HCT116 (cell line): ENCODE data around the gene RAB27A. TPM values are rescaled to one million over a fixed set of nuclear protein-coding genes. Genes with fewer than 3 reads are reported as not detected.

Source experiments
- ATAC-seq: fragments of 200-7000 bp; cut with Tn5 transposase; 2 replicates; pipeline ENCODE4 v1.9.1; 2020; ENCODE audit warnings: mild to moderate bottlenecking, moderate library complexity
- BruUV-seq: library from RNA; stranded (reverse); fragments of 400-500 nt; replicated peaks from 2 replicates; lab custom pipeline; 2021; lab: Mats Ljungman, UMichigan
- CTCF ChIA-PET: fragments of 300-600 bp; sonication (Branson Sonifier 250); formaldehyde crosslinking; loops from one replicate; lab custom pipeline; 2021; ENCODE audit warnings: antibody characterized with exemption; lab: Charles Lee
- POLR2A ChIA-PET: fragments of 300-600, 350-600 bp; sonication (Branson Sonifier 250); formaldehyde crosslinking; loops from one replicate; lab custom pipeline; 2021; ENCODE audit warnings: antibody characterized with exemption; lab: Charles Lee
- RAD21 ChIA-PET, 2 experiments: fragments of 300-600 bp; sonication (Branson Sonifier 250); formaldehyde crosslinking; loops; one replicate each; lab custom pipeline; 2023; ENCODE audit warnings: low total read pairs in 2 of 2; ENCODE audit not compliant: uncharacterized antibody in 2 of 2, unreplicated experiment in 2 of 2, low non-redundant PET in 1 of 2; lab: Charles Lee
- DNase-seq: peaks from one replicate; pipeline ENCODE4 v3.0.0-alpha.2; 2010; ENCODE audit warnings: low read depth, low spot score
- H2AFZ ChIP-seq: fragments of 200-600 bp; shearing (Covaris generic), sonication (generic); 2 replicates; pipeline ENCODE4 v1.6.1; 2017; ENCODE audit warnings: low read depth, mixed run types, mixed read lengths, antibody characterized with exemption, low read length; ENCODE audit not compliant: poor library complexity, severe bottlenecking
- H3K27ac ChIP-seq: 2 replicates; pipeline ENCODE4 v1.5.1; 2012; ENCODE audit warnings: low read depth, low read length
- H3K27me3 ChIP-seq: fragments of 200-600 bp; sonication (generic); 2 replicates; pipeline ENCODE4 v1.6.1; 2016; ENCODE audit warnings: mixed run types, low read length, mixed read lengths; ENCODE audit not compliant: insufficient read depth
- H3K36me3 ChIP-seq, 2 experiments: fragments of 200-500 bp in 1 of 2; fragments of 200-600 bp in 1 of 2; sonication (Bioruptor generic) in 1 of 2; sonication (generic) in 1 of 2; 2 replicates each; pipeline versions ENCODE4 v1.5.1 to v1.6.1; 2014 to 2016; ENCODE audit warnings: low read length in 2 of 2, inconsistent platforms in 1 of 2, mixed read lengths in 1 of 2, mixed run types in 1 of 2; ENCODE audit not compliant: insufficient read depth in 2 of 2, control insufficient read depth in 1 of 2
- H3K4me1 ChIP-seq, 2 experiments: fragments of 200-600 bp in 1 of 2; sonication (generic) in 1 of 2; 2 replicates each; pipeline versions ENCODE4 v1.5.1 to v1.6.1; 2012 to 2017; ENCODE audit warnings: low read length in 2 of 2, inconsistent platforms in 1 of 2, mild to moderate bottlenecking in 1 of 2, mixed read lengths in 1 of 2, mixed run types in 1 of 2, moderate library complexity in 1 of 2; ENCODE audit not compliant: insufficient read depth in 2 of 2, control insufficient read depth in 1 of 2
- H3K4me2 ChIP-seq: fragments of 200-600 bp; sonication (generic); 2 replicates; pipeline ENCODE4 v1.6.1; 2017; ENCODE audit warnings: mixed run types, low read length, mixed read lengths
- H3K4me3 ChIP-seq, 2 experiments: fragments of 200-600 bp in 1 of 2; sonication (generic) in 1 of 2; replicated peaks in 1 of 2; 2 replicates each; pipeline ENCODE4 v1.5.1; 2011 to 2016; ENCODE audit warnings: low read length in 2 of 2, control low read depth in 1 of 2, low read depth in 1 of 2, mild to moderate bottlenecking in 1 of 2, mixed read lengths in 1 of 2, mixed run types in 1 of 2
- H3K79me2 ChIP-seq: fragments of 200-600 bp; sonication (generic); 2 replicates; pipeline ENCODE4 v1.6.1; 2017; ENCODE audit warnings: mild to moderate bottlenecking, mixed run types, low read length, moderate library complexity, mixed read lengths; ENCODE audit not compliant: insufficient read depth
- H3K9ac ChIP-seq: fragments of 200-600 bp; sonication (generic); 2 replicates; pipeline ENCODE4 v1.6.1; 2016; ENCODE audit warnings: low read length, mixed read lengths
- H3K9me2 ChIP-seq: fragments of 200-600 bp; sonication (generic), shearing (Covaris generic); 2 replicates; pipeline ENCODE4 v1.6.1; 2017; ENCODE audit warnings: mixed run types, mild to moderate bottlenecking, moderate library complexity; ENCODE audit not compliant: insufficient read depth
- H3K9me3 ChIP-seq, 2 experiments: fragments of 200-500 bp in 1 of 2; fragments of 200-600 bp in 1 of 2; sonication (Bioruptor generic) in 1 of 2; sonication (generic) in 1 of 2; 2 replicates each; pipeline ENCODE4 v1.6.1; 2014 to 2017; ENCODE audit warnings: low read length in 2 of 2, mixed read lengths in 2 of 2, inconsistent platforms in 1 of 2, low read depth in 1 of 2, mild to moderate bottlenecking in 1 of 2, mixed run types in 1 of 2, moderate library complexity in 1 of 2; ENCODE audit not compliant: control insufficient read depth in 1 of 2, insufficient read depth in 1 of 2
- H4K20me1 ChIP-seq: fragments of 200-600 bp; sonication (generic), shearing (Covaris generic); 2 replicates; pipeline ENCODE4 v1.6.1; 2017; ENCODE audit warnings: mixed run types, mild to moderate bottlenecking, moderate library complexity; ENCODE audit not compliant: insufficient read depth
- CBX3 ChIP-seq: IDR thresholded peaks from 2 replicates; pipeline ENCODE4 v1.6.1; 2012; ENCODE audit warnings: low read depth
- CEBPB ChIP-seq: IDR thresholded peaks from 2 replicates; pipeline ENCODE4 v1.6.1; 2012; ENCODE audit warnings: low read depth
- EGR1 ChIP-seq: IDR thresholded peaks from 2 replicates; pipeline ENCODE4 v1.6.1; 2012; ENCODE audit warnings: low read depth
- ELF1 ChIP-seq: IDR thresholded peaks from 2 replicates; pipeline ENCODE4 v1.6.1; 2012; ENCODE audit warnings: low read depth, borderline replicate concordance
- EZH2phosphoT487 ChIP-seq: fragments of 200-600 bp; IDR thresholded peaks from 2 replicates; pipeline ENCODE4 v1.6.1; 2018; ENCODE audit warnings: antibody characterized with exemption, borderline replicate concordance
- FOSL1 ChIP-seq: IDR thresholded peaks from 2 replicates; pipeline ENCODE4 v1.6.1; 2012; ENCODE audit warnings: low read depth
- JUND ChIP-seq: IDR thresholded peaks from 2 replicates; pipeline ENCODE4 v1.6.1; 2012
- POLR2AphosphoS5 ChIP-seq: IDR thresholded peaks from 2 replicates; pipeline ENCODE4 v1.6.1; 2011; ENCODE audit warnings: mild to moderate bottlenecking, low read depth, low read length, moderate library complexity
- RAD21 ChIP-seq: IDR thresholded peaks from 2 replicates; pipeline ENCODE4 v1.6.1; 2012; ENCODE audit warnings: low read depth, mild to moderate bottlenecking
- SIN3A ChIP-seq: IDR thresholded peaks from 2 replicates; pipeline ENCODE4 v1.6.1; 2012; ENCODE audit warnings: low read depth
- SP1 ChIP-seq: IDR thresholded peaks from 2 replicates; pipeline ENCODE4 v1.6.1; 2012; ENCODE audit warnings: low read depth
- SRF ChIP-seq: IDR thresholded peaks from 2 replicates; pipeline ENCODE4 v1.6.1; 2012; ENCODE audit warnings: low read depth
- TCF7L2 ChIP-seq: IDR thresholded peaks from 2 replicates; pipeline ENCODE4 v1.7.0; 2011; ENCODE audit warnings: borderline replicate concordance, inconsistent platforms; ENCODE audit not compliant: insufficient read depth, insufficient read length; ENCODE audit errors: extremely low read depth
- YY1 ChIP-seq: IDR thresholded peaks from 2 replicates; pipeline ENCODE4 v1.6.1; 2011; ENCODE audit warnings: low read length, low read depth, moderate library complexity, mild to moderate bottlenecking; ENCODE audit not compliant: insufficient replicate concordance; ENCODE audit errors: extremely low read depth
- ZFX ChIP-seq: fragments of 450-650 bp; IDR thresholded peaks from 2 replicates; pipeline ENCODE4 v1.6.1; 2017
- ZNF274 ChIP-seq: fragments of 200-500 bp; sonication (Bioruptor generic); IDR thresholded peaks from 2 replicates; pipeline ENCODE4 v1.6.1; 2014; ENCODE audit warnings: mild to moderate bottlenecking, low read depth, low read length, inconsistent platforms
- intact Hi-C: fragments of 100-400 bp; cut with micrococcal nuclease; formaldehyde crosslinking; loops from 2 replicates; pipeline ENCODE4 v1.10.0; 2022
- total RNA-seq: library from RNA; stranded (reverse); gene quantifications from one replicate; pipeline ENCODE4 v1.2.1, GENCODE V29; 2021; ENCODE audit not compliant: unreplicated experiment
- TF ChIP-seq, protein P1 (sequence below): IDR thresholded peaks from 2 replicates; pipeline ENCODE4 v1.6.1; 2011; ENCODE audit warnings: mild to moderate bottlenecking, low read length, moderate library complexity; ENCODE audit not compliant: insufficient replicate concordance; ENCODE audit errors: extremely low read depth
- TF ChIP-seq, protein P2 (sequence below), 3 experiments: fragments of 200-600 bp in 1 of 3; sonication (generic) in 1 of 3; IDR thresholded peaks in 2 of 3; conservative IDR thresholded peaks in 1 of 3; 2 replicates each; pipeline ENCODE4 v1.5.1; 2012 to 2017; ENCODE audit warnings: low read depth in 2 of 3, low read length in 2 of 3, antibody characterized with exemption in 1 of 3, borderline replicate concordance in 1 of 3, control low read depth in 1 of 3, mild to moderate bottlenecking in 1 of 3, mixed read lengths in 1 of 3, mixed run types in 1 of 3, moderate library complexity in 1 of 3; ENCODE audit not compliant: insufficient read depth in 1 of 3
- TF ChIP-seq, protein P3 (sequence below): IDR thresholded peaks from 2 replicates; pipeline ENCODE4 v1.6.1; 2012; ENCODE audit warnings: low read depth
- TF ChIP-seq, protein P4 (sequence below): IDR thresholded peaks from 2 replicates; pipeline ENCODE4 v1.6.1; 2012

The RAB27A gene
- total RNA-seq, 1 experiment from 2014 or later, result 8.8 TPM

DNA sequence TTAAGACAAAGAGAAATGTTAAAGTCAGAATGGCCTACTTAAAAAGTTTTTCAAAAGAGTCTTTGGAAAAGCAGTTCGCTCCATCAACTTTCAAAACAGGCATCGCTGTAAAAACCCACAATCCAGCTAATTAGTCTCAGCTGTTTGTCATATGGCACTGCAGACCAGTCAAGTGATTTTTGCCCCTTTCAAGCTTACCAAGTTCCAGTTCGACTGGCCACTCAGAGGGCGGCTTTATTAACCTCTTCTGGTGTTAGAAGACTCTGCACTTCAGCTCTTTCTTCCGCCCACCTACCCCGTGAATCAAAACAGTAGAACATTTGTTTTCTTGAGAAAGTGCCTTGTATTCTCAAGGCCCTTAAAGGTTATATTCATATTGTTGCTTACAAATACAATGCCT, 19.3 kb downstream of the RAB27A start:
- H2AFZ ChIP-seq, result no peak overlapping the region
- no peak overlapping the region for H3K27ac ChIP-seq
- H3K4me1 ChIP-seq, result peaks cover 0 to 5% of the 10 kb centered on the region in 2 experiments; a peak in 2 of 4 replicates
- H3K9me2 ChIP-seq, result no peaks in the 10 kb centered on the region
- no peaks in the 10 kb centered on the region for H3K79me2 ChIP-seq
- DNase-seq (no peak), ATAC-seq (no peak)
- RAD21 ChIA-PET, result no interaction called here
- H3K36me3 ChIP-seq, result no peaks in the 10 kb centered on the region
- H3K9ac ChIP-seq, result no peak overlapping the region
- intact Hi-C loops, result no loop called here
- no peak for TF ChIP-seq CBX3
- no peak for TF ChIP-seq EZH2phosphoT487
- TF ChIP-seq ZNF274, result no peak
- TF ChIP-seq, protein P1, sequence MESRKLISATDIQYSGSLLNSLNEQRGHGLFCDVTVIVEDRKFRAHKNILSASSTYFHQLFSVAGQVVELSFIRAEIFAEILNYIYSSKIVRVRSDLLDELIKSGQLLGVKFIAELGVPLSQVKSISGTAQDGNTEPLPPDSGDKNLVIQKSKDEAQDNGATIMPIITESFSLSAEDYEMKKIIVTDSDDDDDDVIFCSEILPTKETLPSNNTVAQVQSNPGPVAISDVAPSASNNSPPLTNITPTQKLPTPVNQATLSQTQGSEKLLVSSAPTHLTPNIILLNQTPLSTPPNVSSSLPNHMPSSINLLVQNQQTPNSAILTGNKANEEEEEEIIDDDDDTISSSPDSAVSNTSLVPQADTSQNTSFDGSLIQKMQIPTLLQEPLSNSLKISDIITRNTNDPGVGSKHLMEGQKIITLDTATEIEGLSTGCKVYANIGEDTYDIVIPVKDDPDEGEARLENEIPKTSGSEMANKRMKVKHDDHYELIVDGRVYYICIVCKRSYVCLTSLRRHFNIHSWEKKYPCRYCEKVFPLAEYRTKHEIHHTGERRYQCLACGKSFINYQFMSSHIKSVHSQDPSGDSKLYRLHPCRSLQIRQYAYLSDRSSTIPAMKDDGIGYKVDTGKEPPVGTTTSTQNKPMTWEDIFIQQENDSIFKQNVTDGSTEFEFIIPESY, result no peak
- TF ChIP-seq ELF1, result no peak
- TF ChIP-seq, protein P2, sequence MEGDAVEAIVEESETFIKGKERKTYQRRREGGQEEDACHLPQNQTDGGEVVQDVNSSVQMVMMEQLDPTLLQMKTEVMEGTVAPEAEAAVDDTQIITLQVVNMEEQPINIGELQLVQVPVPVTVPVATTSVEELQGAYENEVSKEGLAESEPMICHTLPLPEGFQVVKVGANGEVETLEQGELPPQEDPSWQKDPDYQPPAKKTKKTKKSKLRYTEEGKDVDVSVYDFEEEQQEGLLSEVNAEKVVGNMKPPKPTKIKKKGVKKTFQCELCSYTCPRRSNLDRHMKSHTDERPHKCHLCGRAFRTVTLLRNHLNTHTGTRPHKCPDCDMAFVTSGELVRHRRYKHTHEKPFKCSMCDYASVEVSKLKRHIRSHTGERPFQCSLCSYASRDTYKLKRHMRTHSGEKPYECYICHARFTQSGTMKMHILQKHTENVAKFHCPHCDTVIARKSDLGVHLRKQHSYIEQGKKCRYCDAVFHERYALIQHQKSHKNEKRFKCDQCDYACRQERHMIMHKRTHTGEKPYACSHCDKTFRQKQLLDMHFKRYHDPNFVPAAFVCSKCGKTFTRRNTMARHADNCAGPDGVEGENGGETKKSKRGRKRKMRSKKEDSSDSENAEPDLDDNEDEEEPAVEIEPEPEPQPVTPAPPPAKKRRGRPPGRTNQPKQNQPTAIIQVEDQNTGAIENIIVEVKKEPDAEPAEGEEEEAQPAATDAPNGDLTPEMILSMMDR (IDR thresholded peaks at IDR 0.05 in 2 of 3, conservative IDR thresholded peaks at IDR 0.05 in 1 of 3; ENCODE audit: borderline replicate concordance in 1 of 3, insufficient read depth in 1 of 3, low read depth in 2 of 3, low read length in 2 of 3), result no peak
- TF ChIP-seq SIN3A, result no peak
- no peak for TF ChIP-seq YY1
- TF ChIP-seq ZFX, result no peak
- TF ChIP-seq, protein P3, sequence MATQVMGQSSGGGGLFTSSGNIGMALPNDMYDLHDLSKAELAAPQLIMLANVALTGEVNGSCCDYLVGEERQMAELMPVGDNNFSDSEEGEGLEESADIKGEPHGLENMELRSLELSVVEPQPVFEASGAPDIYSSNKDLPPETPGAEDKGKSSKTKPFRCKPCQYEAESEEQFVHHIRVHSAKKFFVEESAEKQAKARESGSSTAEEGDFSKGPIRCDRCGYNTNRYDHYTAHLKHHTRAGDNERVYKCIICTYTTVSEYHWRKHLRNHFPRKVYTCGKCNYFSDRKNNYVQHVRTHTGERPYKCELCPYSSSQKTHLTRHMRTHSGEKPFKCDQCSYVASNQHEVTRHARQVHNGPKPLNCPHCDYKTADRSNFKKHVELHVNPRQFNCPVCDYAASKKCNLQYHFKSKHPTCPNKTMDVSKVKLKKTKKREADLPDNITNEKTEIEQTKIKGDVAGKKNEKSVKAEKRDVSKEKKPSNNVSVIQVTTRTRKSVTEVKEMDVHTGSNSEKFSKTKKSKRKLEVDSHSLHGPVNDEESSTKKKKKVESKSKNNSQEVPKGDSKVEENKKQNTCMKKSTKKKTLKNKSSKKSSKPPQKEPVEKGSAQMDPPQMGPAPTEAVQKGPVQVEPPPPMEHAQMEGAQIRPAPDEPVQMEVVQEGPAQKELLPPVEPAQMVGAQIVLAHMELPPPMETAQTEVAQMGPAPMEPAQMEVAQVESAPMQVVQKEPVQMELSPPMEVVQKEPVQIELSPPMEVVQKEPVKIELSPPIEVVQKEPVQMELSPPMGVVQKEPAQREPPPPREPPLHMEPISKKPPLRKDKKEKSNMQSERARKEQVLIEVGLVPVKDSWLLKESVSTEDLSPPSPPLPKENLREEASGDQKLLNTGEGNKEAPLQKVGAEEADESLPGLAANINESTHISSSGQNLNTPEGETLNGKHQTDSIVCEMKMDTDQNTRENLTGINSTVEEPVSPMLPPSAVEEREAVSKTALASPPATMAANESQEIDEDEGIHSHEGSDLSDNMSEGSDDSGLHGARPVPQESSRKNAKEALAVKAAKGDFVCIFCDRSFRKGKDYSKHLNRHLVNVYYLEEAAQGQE, result no peak
- no peak for TF ChIP-seq RAD21
- TF ChIP-seq, protein P4, sequence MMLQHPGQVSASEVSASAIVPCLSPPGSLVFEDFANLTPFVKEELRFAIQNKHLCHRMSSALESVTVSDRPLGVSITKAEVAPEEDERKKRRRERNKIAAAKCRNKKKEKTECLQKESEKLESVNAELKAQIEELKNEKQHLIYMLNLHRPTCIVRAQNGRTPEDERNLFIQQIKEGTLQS, result no peak
- no peak for TF ChIP-seq TCF7L2
- no peak for TF ChIP-seq JUND
- TF ChIP-seq SP1, result no peak
- TF ChIP-seq FOSL1, result no peak
- no peak for TF ChIP-seq CEBPB
- TF ChIP-seq EGR1, result no peak
- TF ChIP-seq POLR2AphosphoS5, result no peak
- no peak for TF ChIP-seq SRF
- BruUV-seq, result no TSS peak
- H3K4me2 ChIP-seq, result no peak overlapping the region
- POLR2A ChIA-PET, result no interaction called here
- no peaks in the 10 kb centered on the region for H3K9me3 ChIP-seq
- no peaks in the 10 kb centered on the region for H4K20me1 ChIP-seq
- H3K4me3 ChIP-seq, result no peak overlapping the region
- CTCF ChIA-PET, result no interaction called here
- H3K27me3 ChIP-seq, result no peaks in the 10 kb centered on the region
